Measurements from ENCODE around the gene RAB22A. TPM values are rescaled to one million over a fixed set of nuclear protein-coding genes. Genes with fewer than 3 reads are reported as not detected.

Gene RAB22A
- total RNA-seq, 2 experiments from 2014 or later: 9.3 TPM

DNA sequence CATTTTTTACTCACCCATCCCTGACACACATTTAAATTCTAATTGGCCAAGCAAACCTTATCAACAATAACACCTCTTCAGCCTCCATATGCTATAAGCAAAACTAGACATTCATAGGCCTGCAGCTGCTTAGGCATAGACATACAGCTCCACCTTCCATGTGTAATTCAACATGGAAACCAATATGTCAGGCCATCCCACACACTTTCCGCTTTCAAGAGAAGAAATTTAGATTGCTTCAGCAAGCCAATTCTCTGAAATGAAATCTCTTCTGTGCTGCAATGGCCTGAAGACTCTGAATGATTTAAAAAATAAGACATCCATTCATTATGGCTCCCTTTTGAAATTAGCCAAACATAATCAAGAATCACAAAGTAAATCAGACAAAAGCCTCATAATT lies 4.5 kb upstream of the RAB22A start:
- intact Hi-C loops (cut with DNase I, micrococcal nuclease): loop anchor here (5.0 to 10.0 kb wide), 4 partner anchors 53 to 860 kb away; partner anchors contain the start of gene ZNF831 (in 1 of the 2)
- POLR2A ChIA-PET: interaction anchor here (0.7 kb wide), 1 partner anchor 67 kb away, joined by 3 read pairs; no protein-coding TSS in a partner anchor

GRCh38 chr20:58306421-58307261 lies 2.9 kb upstream of the RAB22A start:
- H3K36me3 Mint-ChIP-seq (ENCODE audit: low read depth): peaks cover 12% of the 10 kb centered on the region
- peak overlapping the region; percentile 93 for H3K27ac Mint-ChIP-seq
- H3K9me3 Mint-ChIP-seq (ENCODE audit: low read depth): no peaks in the 10 kb centered on the region
- H3K4me1 Mint-ChIP-seq: peaks cover 55% of the 10 kb centered on the region
- ATAC-seq: peak; percentile 80
- no peaks in the 10 kb centered on the region for H3K27me3 Mint-ChIP-seq
- ChIA-PET CTCF (interaction anchor here (0.6 to 2.2 kb wide), 8 partner anchors 10 to 1101 kb away, joined by 3 to 14 read pairs (median 3); no protein-coding TSS in a partner anchor), POLR2A (interaction anchor here (0.5 to 2.2 kb wide), 4 partner anchors 15 to 83 kb away, joined by 3 to 14 read pairs (median 4); partner anchors contain the start of gene VAPB)
- intact Hi-C loops (cut with DNase I, micrococcal nuclease): loop anchor here (1.0 to 10.0 kb wide), 12 partner anchors 34 to 914 kb away; partner anchors contain the start of genes PMEPA1 (in 1 of the 2), STX16 (in 1 of the 2) and ZNF831 (in 1 of the 2)
- DNase-seq: peak; percentile 79
- peak overlapping the region; percentile 79 for H3K4me3 Mint-ChIP-seq

More for the DNA sequence above, 4.5 kb upstream of the RAB22A start:
- DNase-seq: peak; percentile 26
- Mint-ChIP-seq H3K4me1 (peaks cover 46% of the 10 kb centered on the region), H3K9me3 (ENCODE audit: low read depth) (no peaks in the 10 kb centered on the region), H3K27ac (peak overlapping the region; percentile 93), H3K4me3 (no peak overlapping the region), H3K36me3 (ENCODE audit: low read depth) (peaks cover 11% of the 10 kb centered on the region), H3K27me3 (no peaks in the 10 kb centered on the region)
- CTCF ChIA-PET: interaction anchor here (0.6 to 1.4 kb wide), 5 partner anchors 8 to 458 kb away, joined by 3 to 6 read pairs (median 3); no protein-coding TSS in a partner anchor
- ATAC-seq: no peak

DNA sequence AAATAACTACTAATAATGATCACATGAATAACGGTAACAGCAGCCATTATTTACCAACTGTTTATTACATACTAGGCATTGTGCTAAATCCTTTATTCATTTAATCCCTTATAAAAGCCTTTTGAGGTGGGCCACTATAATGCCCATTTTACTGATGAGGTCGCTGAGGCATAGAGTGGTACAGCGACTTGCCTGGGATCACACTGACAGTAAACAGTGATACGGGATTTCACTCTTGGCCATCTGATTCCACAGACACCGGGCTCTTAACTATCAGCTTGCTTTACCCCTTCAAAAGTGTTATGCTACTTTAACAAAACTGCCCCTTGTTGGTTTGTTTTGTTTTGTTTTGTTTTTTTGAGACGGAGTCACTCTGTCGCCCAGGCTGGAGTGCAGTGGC lies 2.2 kb upstream of the RAB22A start:
- peak overlapping the region; percentile 79 for H3K4me3 Mint-ChIP-seq
- no peaks in the 10 kb centered on the region for H3K9me3 Mint-ChIP-seq (ENCODE audit: low read depth)
- intact Hi-C loops (cut with DNase I, micrococcal nuclease): loop anchor here (1.0 to 10.0 kb wide), 11 partner anchors 35 to 914 kb away; partner anchors contain the start of genes PMEPA1 (in 1 of the 2), STX16 (in 1 of the 2) and ZNF831 (in 1 of the 2)
- DNase-seq (no peak), ATAC-seq (peak; percentile 1)
- ChIA-PET CTCF (interaction anchor here (0.6 to 2.2 kb wide), 6 partner anchors 13 to 1100 kb away, joined by 3 to 14 read pairs (median 4); no protein-coding TSS in a partner anchor), POLR2A (interaction anchor here (1.1 to 2.2 kb wide), 3 partner anchors 14 to 82 kb away, joined by 3 to 14 read pairs (median 6); partner anchors contain the start of gene VAPB)
- peak overlapping the region; percentile 93 for H3K27ac Mint-ChIP-seq
- H3K4me1 Mint-ChIP-seq: peaks cover 61% of the 10 kb centered on the region
- H3K27me3 Mint-ChIP-seq: no peaks in the 10 kb centered on the region
- H3K36me3 Mint-ChIP-seq (ENCODE audit: low read depth): peaks cover 14% of the 10 kb centered on the region

GRCh38 chr20:58308290-58308679 lies 1.2 kb upstream of the RAB22A start:
- Mint-ChIP-seq H3K36me3 (ENCODE audit: low read depth) (peaks cover 21% of the 10 kb centered on the region), H3K4me1 (peaks cover 69% of the 10 kb centered on the region), H3K27ac (peak overlapping the region; percentile 90), H3K4me3 (peak overlapping the region; percentile 79), H3K27me3 (no peaks in the 10 kb centered on the region), H3K9me3 (ENCODE audit: low read depth) (no peaks in the 10 kb centered on the region)
- CTCF ChIA-PET: interaction anchor here (0.6 to 0.9 kb wide), 3 partner anchors 143 to 748 kb away, joined by 3 to 4 read pairs (median 3); no protein-coding TSS in a partner anchor
- ATAC-seq: no peak
- intact Hi-C loops (cut with DNase I, micrococcal nuclease): loop anchor here (2.0 to 10.0 kb wide), 6 partner anchors 56 to 957 kb away; partner anchors contain the start of genes RAE1 (in 1 of the 2) and ZNF831 (in 1 of the 2)
- peak; percentile 32 for DNase-seq
- POLR2A ChIA-PET: no interaction called here

GRCh38 chr20:58308680-58309527 lies 611 bp upstream of the RAB22A start:
- ChIA-PET CTCF (interaction anchor here (0.7 to 0.9 kb wide), 2 partner anchors 224 to 749 kb away, joined by 3 to 4 read pairs; no protein-coding TSS in a partner anchor), POLR2A (interaction anchor here (0.6 to 1.0 kb wide), 2 partner anchors 10 to 13 kb away, joined by 4 to 5 read pairs; no protein-coding TSS in a partner anchor)
- intact Hi-C loops (cut with DNase I, micrococcal nuclease): loop anchor here (1.0 to 10.0 kb wide), 10 partner anchors 57 to 958 kb away; partner anchors contain the start of genes VAPB (in 2 of the 2), ATP5F1E (in 1 of the 2), NELFCD (in 1 of the 2) and RAE1 (in 1 of the 2)
- DNase-seq (peak; percentile 39), ATAC-seq (peak; percentile 39)
- peaks cover 70% of the 10 kb centered on the region for H3K4me1 Mint-ChIP-seq
- H3K36me3 Mint-ChIP-seq (ENCODE audit: low read depth): peaks cover 24% of the 10 kb centered on the region
- H3K27ac Mint-ChIP-seq: peak overlapping the region; percentile 90
- H3K9me3 Mint-ChIP-seq (ENCODE audit: low read depth): no peaks in the 10 kb centered on the region
- H3K4me3 Mint-ChIP-seq: peak overlapping the region; percentile 79
- no peaks in the 10 kb centered on the region for H3K27me3 Mint-ChIP-seq

DNA sequence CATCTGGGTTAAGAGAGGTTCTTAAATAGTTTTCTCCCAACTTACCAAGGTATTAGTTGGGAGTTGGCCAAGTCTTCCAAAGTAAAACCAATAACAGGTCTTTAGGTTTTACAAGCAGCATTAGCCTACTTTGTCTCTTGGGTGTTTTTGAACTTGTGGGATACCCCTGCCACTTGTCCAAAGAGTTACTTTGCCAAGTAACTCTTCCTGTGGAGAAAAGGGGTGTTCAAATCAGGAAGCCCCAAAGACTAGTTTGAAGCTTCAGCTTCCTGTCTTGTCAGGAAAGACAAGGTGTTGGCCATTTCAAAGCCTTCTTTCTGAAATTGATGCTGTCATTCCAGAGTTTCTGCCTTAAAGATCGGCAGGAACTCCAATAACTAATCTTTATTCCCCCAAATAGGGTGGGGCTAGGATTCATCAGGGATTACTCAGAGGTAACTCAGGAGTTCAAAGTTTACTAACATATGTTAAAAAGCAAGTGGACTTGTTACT lies 822 bp downstream of the RAB22A start:
- ATAC-seq (no peak), DNase-seq (no peak)
- H3K4me3 Mint-ChIP-seq: peak overlapping the region; percentile 89
- peak overlapping the region; percentile 83 for H3K27ac Mint-ChIP-seq
- ChIA-PET CTCF (interaction anchor here (0.7 kb wide), 1 partner anchor 50 kb away, joined by 4 read pairs; no protein-coding TSS in a partner anchor), POLR2A (interaction anchor here (1.0 kb wide), 1 partner anchor 11 kb away, joined by 4 read pairs; no protein-coding TSS in a partner anchor)
- H3K9me3 Mint-ChIP-seq (ENCODE audit: low read depth): no peaks in the 10 kb centered on the region
- H3K36me3 Mint-ChIP-seq (ENCODE audit: low read depth): peaks cover 28% of the 10 kb centered on the region
- peaks cover 71% of the 10 kb centered on the region for H3K4me1 Mint-ChIP-seq
- H3K27me3 Mint-ChIP-seq: no peaks in the 10 kb centered on the region
- intact Hi-C loops (cut with DNase I, micrococcal nuclease): loop anchor here (5.0 kb wide), 2 partner anchors 37 to 97 kb away; no protein-coding TSS in a partner anchor

GRCh38 chr20:58312836-58313235 lies 3.3 kb downstream of the RAB22A start:
- Mint-ChIP-seq H3K27me3 (no peaks in the 10 kb centered on the region), H3K4me1 (peaks cover 61% of the 10 kb centered on the region), H3K27ac (peak overlapping the region; percentile 91), H3K36me3 (ENCODE audit: low read depth) (peaks cover 33% of the 10 kb centered on the region), H3K9me3 (ENCODE audit: low read depth) (no peaks in the 10 kb centered on the region), H3K4me3 (peak overlapping the region; percentile 20)
- intact Hi-C loops (cut with DNase I, micrococcal nuclease): loop anchor here (5.0 kb wide), 2 partner anchors 34 to 94 kb away; no protein-coding TSS in a partner anchor
- POLR2A ChIA-PET: interaction anchor here (0.8 to 1.0 kb wide), 5 partner anchors 10 to 693 kb away, joined by 3 to 6 read pairs (median 4); partner anchors contain the start of genes VAPB and ZBP1
- DNase-seq (peak; percentile 55), ATAC-seq (peak; percentile 78)
- CTCF ChIA-PET: interaction anchor here (1.4 to 2.3 kb wide), 2 partner anchors 9 to 10 kb away, joined by 3 to 9 read pairs; no protein-coding TSS in a partner anchor

DNA sequence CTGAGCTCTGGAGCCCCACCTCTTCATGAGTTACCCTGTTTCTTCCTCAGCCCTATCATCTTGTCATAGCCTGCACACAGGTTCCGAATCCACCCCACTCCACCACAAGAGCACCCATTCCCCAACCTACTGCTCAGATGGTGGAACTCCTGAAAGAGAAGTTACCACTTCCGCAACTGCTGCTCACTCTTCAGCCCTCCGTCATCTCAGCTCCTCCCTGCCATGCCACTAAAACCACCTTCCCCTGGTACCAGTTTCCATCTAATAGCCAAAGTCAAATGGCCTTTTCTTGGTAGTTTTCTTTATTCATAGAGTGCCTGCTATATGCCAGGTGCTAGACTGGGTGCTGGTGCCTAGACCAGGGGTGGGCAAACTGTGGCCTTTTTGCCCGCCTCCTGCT lies 3.9 kb downstream of the RAB22A start:
- Mint-ChIP-seq H3K4me1 (peaks cover 56% of the 10 kb centered on the region), H3K27me3 (no peaks in the 10 kb centered on the region), H3K36me3 (ENCODE audit: low read depth) (peaks cover 33% of the 10 kb centered on the region), H3K9me3 (ENCODE audit: low read depth) (no peaks in the 10 kb centered on the region), H3K27ac (peak overlapping the region; percentile 91), H3K4me3 (peak overlapping the region; percentile 20)
- DNase-seq (peak; percentile 32), ATAC-seq (peak; percentile 14)
- ChIA-PET CTCF (interaction anchor here (1.4 kb wide), 1 partner anchor 10 kb away, joined by 3 read pairs; no protein-coding TSS in a partner anchor), POLR2A (interaction anchor here (0.9 to 1.0 kb wide), 4 partner anchors 10 to 76 kb away, joined by 3 to 6 read pairs (median 4); partner anchors contain the start of gene VAPB)
- intact Hi-C loops (cut with DNase I, micrococcal nuclease): loop anchor here (5.0 kb wide), 2 partner anchors 34 to 94 kb away; no protein-coding TSS in a partner anchor

- ChIA-PET POLR2A (interaction anchor here (0.7 to 1.6 kb wide), 3 partner anchors 11 to 25 kb away, joined by 3 to 4 read pairs (median 3); partner anchors contain the start of gene RAB22A), CTCF (interaction anchor here (1.1 to 2.4 kb wide), 3 partner anchors 9 to 14 kb away, joined by 4 to 9 read pairs (median 4); no protein-coding TSS in a partner anchor)
- H3K27ac Mint-ChIP-seq: no peak overlapping the region
- H3K9me3 Mint-ChIP-seq (ENCODE audit: low read depth): no peaks in the 10 kb centered on the region
- intact Hi-C loops (cut with DNase I, micrococcal nuclease): no loop called here
- peaks cover 9% of the 10 kb centered on the region for H3K36me3 Mint-ChIP-seq (ENCODE audit: low read depth)
- no peak overlapping the region for H3K4me3 Mint-ChIP-seq
- ATAC-seq (peak; percentile 44), DNase-seq (no peak)
- no peaks in the 10 kb centered on the region for H3K27me3 Mint-ChIP-seq
- H3K4me1 Mint-ChIP-seq: peaks cover 54% of the 10 kb centered on the region
Measured at GRCh38 chr20:58321205-58321604, 11.7 kb downstream of the RAB22A start.

Data from activated CD4-positive, alpha-beta T cell treated with anti-CD3 and anti-CD28 coated beads for 36 hours (primary cell).